MCF 10A (cell line): Measurements from ENCODE around the gene ANKRD27. TPM values are rescaled to one million over a fixed set of nuclear protein-coding genes. Genes with fewer than 3 reads are reported as not detected.

Experiments
- BruUV-seq: library from RNA; stranded (reverse); fragments of 400-500 nt; replicated peaks from 2 replicates; lab custom pipeline; 2021; lab: Mats Ljungman, UMichigan
- CTCF ChIA-PET: fragments of 300-600 bp; sonication (Branson Sonifier 250); formaldehyde crosslinking; extraction: SDS; loops from one replicate; lab custom pipeline; 2021; ENCODE audit warnings: antibody characterized with exemption, inconsistent platforms; lab: Yijun Ruan, JAX
- POLR2A ChIA-PET: fragments of 300-600, 350-650 bp; sonication (Branson Sonifier 250); formaldehyde crosslinking; extraction: SDS; loops from one replicate; lab custom pipeline; 2020; ENCODE audit warnings: antibody characterized with exemption, inconsistent platforms; lab: Yijun Ruan, JAX
- DNase-seq: peaks from one replicate; pipeline ENCODE4 v3.0.0-alpha.2; 2018; ENCODE audit not compliant: unreplicated experiment
- H3K27ac Mint-ChIP-seq: one replicate; pipeline ENCODE4 v1.8.0; 2022; ENCODE audit warnings: mild to moderate bottlenecking, low read depth, mixed read lengths; ENCODE audit not compliant: unreplicated experiment
- H3K27me3 Mint-ChIP-seq: one replicate; pipeline ENCODE4 v1.8.0; 2022; ENCODE audit warnings: mixed read lengths; ENCODE audit not compliant: insufficient read depth, unreplicated experiment
- H3K36me3 Mint-ChIP-seq: one replicate; pipeline ENCODE4 v1.8.0; 2022; ENCODE audit warnings: mild to moderate bottlenecking, moderate library complexity, mixed read lengths; ENCODE audit not compliant: insufficient read depth, unreplicated experiment
- H3K4me1 Mint-ChIP-seq: one replicate; pipeline ENCODE4 v1.8.0; 2022; ENCODE audit warnings: mixed read lengths; ENCODE audit not compliant: insufficient read depth, unreplicated experiment
- H3K4me3 Mint-ChIP-seq: one replicate; pipeline ENCODE4 v1.8.0; 2022; ENCODE audit warnings: mild to moderate bottlenecking, moderate library complexity, mixed read lengths; ENCODE audit not compliant: unreplicated experiment
- H3K9me3 Mint-ChIP-seq: one replicate; pipeline ENCODE4 v1.8.0; 2022; ENCODE audit warnings: mixed read lengths; ENCODE audit not compliant: unreplicated experiment
- CTCF ChIP-seq: fragments of 200-600 bp; IDR thresholded peaks from one replicate; pipeline ENCODE4 v1.8.0; 2022; ENCODE audit warnings: antibody characterized with exemption, mild to moderate bottlenecking; ENCODE audit not compliant: unreplicated experiment
- intact Hi-C: fragments of 100-400 bp; cut with micrococcal nuclease; formaldehyde crosslinking; loops from 2 replicates; pipeline ENCODE4 v1.14.1; 2022
- total RNA-seq: library from RNA; stranded (reverse); gene quantifications from 2 replicates; pipeline ENCODE4 v1.2.3, GENCODE V29; 2022

Gene ANKRD27
- total RNA-seq, 1 experiment from 2014 or later, result 30.1 TPM

- intact Hi-C loops, result no loop called here
- CTCF ChIA-PET, result interaction anchor here (0.5 kb wide), 1 partner anchor 45 kb away, joined by 3 read pairs; the partner anchor contains the start of gene NUDT19
- BruUV-seq, result no TSS peak
- Mint-ChIP-seq H3K27ac (no peak overlapping the region), H3K27me3 (no peaks in the 10 kb centered on the region), H3K4me3 (no peak overlapping the region), H3K4me1 (no peaks in the 10 kb centered on the region), H3K9me3 (no peaks in the 10 kb centered on the region), H3K36me3 (peaks cover 61% of the 10 kb centered on the region)
- no peak for TF ChIP-seq CTCF
- POLR2A ChIA-PET, result no interaction called here
- DNase-seq, result no peak
These were observed 28.4 kb downstream of the ANKRD27 start for GRCh38 chr19:32646556-32646955.

GRCh38 chr19:32642771-32643170 is 32.2 kb downstream of the ANKRD27 start:
- Mint-ChIP-seq H3K4me3 (no peak overlapping the region), H3K4me1 (no peaks in the 10 kb centered on the region), H3K27me3 (no peaks in the 10 kb centered on the region), H3K27ac (no peak overlapping the region), H3K36me3 (peaks cover 73% of the 10 kb centered on the region), H3K9me3 (no peaks in the 10 kb centered on the region)
- DNase-seq, result no peak
- ChIA-PET CTCF (no interaction called here), POLR2A (no interaction called here)
- intact Hi-C loops, result no loop called here
- BruUV-seq, result no TSS peak
- no peak for TF ChIP-seq CTCF

GRCh38 chr19:32638625-32639024 is 36.4 kb downstream of the ANKRD27 start:
- no TSS peak for BruUV-seq
- Mint-ChIP-seq H3K27me3 (no peaks in the 10 kb centered on the region), H3K4me1 (no peaks in the 10 kb centered on the region), H3K9me3 (no peaks in the 10 kb centered on the region), H3K4me3 (no peak overlapping the region), H3K36me3 (peaks cover 80% of the 10 kb centered on the region), H3K27ac (no peak overlapping the region)
- CTCF ChIA-PET, result interaction anchor here (0.7 kb wide), 1 partner anchor 19 kb away, joined by 3 read pairs; no protein-coding TSS in a partner anchor
- no peak for DNase-seq
- TF ChIP-seq CTCF, result no peak
- intact Hi-C loops, result no loop called here
- POLR2A ChIA-PET, result no interaction called here

- no peak overlapping the region for H3K4me3 Mint-ChIP-seq
- no peaks in the 10 kb centered on the region for H3K27me3 Mint-ChIP-seq
- ChIA-PET POLR2A (no interaction called here), CTCF (interaction anchor here (0.5 kb wide), 1 partner anchor 32 kb away, joined by 5 read pairs; no protein-coding TSS in a partner anchor)
- no TSS peak for BruUV-seq
- no peak overlapping the region for H3K27ac Mint-ChIP-seq
- no peaks in the 10 kb centered on the region for H3K9me3 Mint-ChIP-seq
- TF ChIP-seq CTCF, result no peak
- no peak for DNase-seq
- intact Hi-C loops, result no loop called here
- no peaks in the 10 kb centered on the region for H3K4me1 Mint-ChIP-seq
- H3K36me3 Mint-ChIP-seq, result peaks cover 75% of the 10 kb centered on the region
These were observed 37.5 kb downstream of the ANKRD27 start for GRCh38 chr19:32637480-32637879.
